Measurements from ENCODE around the gene ZNF574.
A peak's percentile ranks its signal among the peaks of the same experiment; 100 is the strongest.

ZNF574 gene

DNA sequence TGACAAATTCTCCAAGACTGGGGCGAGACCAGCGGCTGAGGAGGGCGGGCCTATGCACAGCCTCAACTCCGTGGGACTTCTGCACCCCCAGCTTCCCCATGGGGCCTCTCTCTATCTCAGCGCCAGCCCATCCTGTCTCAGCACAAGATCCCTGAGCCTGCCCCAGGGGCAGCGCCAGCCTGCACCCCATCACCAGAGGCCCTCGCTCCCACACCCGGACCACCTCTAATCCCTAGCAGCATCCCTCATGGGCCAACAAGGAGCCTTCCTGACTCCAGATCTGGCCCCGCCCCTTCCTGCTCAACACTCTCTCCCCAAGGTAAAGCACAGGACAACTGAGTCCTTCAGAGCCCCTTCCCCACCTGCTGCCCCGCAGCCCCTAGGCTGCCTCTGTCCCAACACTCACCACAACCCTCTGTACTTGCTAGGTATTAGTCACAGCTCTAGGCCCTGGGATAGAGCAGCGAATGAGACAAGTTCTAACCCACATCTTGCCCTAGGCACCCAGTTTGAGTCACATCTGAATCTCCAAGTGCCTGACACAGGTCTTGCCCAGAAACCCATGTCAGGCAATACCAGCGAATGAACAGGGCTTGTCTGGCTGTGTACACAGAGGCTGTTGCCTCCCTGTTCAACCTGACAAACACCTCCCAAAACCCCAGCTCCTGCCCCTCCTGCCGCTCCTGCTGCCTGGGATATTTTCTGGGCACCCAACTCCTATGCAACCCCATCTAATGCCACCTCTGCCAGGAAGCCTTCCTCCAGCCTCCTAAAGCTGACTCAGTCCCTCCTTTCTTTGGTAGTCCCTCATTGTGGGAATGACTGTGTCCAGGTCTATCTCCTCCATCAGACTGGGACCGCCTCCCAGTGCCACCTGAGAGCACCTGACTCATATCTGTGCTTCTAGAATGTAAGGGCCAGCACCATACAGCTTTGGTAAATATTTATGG lies 24.5 kb upstream of the ZNF574 start:
- TF ChIP-seq PATZ1 (CRISPR knock-in tag; IDR thresholded peaks at IDR 0.05; ENCODE audit: borderline replicate concordance) (no peak), ZFP3 (CRISPR knock-in tag; IDR thresholded peaks at IDR 0.05) (peak; percentile 95)
- no peak for ATAC-seq

- TF ChIP-seq, protein P1, sequence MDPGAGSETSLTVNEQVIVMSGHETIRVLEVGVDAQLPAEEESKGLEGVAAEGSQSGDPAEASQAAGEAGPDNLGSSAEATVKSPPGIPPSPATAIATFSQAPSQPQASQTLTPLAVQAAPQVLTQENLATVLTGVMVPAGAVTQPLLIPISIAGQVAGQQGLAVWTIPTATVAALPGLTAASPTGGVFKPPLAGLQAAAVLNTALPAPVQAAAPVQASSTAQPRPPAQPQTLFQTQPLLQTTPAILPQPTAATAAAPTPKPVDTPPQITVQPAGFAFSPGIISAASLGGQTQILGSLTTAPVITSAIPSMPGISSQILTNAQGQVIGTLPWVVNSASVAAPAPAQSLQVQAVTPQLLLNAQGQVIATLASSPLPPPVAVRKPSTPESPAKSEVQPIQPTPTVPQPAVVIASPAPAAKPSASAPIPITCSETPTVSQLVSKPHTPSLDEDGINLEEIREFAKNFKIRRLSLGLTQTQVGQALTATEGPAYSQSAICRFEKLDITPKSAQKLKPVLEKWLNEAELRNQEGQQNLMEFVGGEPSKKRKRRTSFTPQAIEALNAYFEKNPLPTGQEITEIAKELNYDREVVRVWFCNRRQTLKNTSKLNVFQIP (CRISPR knock-in tag; IDR thresholded peaks at IDR 0.05; ENCODE audit: borderline replicate concordance, low read depth), result no peak
- no peak for TF ChIP-seq ARNTL (CRISPR knock-in tag; IDR thresholded peaks at IDR 0.05; ENCODE audit: borderline replicate concordance, low read depth)
- no peak for TF ChIP-seq BACH2 (CRISPR knock-in tag; IDR thresholded peaks at IDR 0.05; ENCODE audit: borderline replicate concordance)
- TF ChIP-seq, protein P2, sequence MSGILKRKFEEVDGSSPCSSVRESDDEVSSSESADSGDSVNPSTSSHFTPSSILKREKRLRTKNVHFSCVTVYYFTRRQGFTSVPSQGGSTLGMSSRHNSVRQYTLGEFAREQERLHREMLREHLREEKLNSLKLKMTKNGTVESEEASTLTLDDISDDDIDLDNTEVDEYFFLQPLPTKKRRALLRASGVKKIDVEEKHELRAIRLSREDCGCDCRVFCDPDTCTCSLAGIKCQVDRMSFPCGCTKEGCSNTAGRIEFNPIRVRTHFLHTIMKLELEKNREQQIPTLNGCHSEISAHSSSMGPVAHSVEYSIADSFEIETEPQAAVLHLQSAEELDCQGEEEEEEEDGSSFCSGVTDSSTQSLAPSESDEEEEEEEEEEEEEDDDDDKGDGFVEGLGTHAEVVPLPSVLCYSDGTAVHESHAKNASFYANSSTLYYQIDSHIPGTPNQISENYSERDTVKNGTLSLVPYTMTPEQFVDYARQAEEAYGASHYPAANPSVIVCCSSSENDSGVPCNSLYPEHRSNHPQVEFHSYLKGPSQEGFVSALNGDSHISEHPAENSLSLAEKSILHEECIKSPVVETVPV (CRISPR knock-in tag; IDR thresholded peaks at IDR 0.05), result no peak
- no peak for TF ChIP-seq TOX (CRISPR knock-in tag; IDR thresholded peaks at IDR 0.05; ENCODE audit: borderline replicate concordance)
- no peak for TF ChIP-seq SNAI2 (CRISPR knock-in tag; IDR thresholded peaks at IDR 0.05)
- no peak for TF ChIP-seq RARB (CRISPR knock-in tag; IDR thresholded peaks at IDR 0.05)
- TF ChIP-seq PPARA (CRISPR knock-in tag; IDR thresholded peaks at IDR 0.05; ENCODE audit: borderline replicate concordance), result no peak
- peak; percentile 28; the same call in 1 of the 3 replicates for ATAC-seq
These were observed 23.6 kb upstream of the ZNF574 start for GRCh38 chr19:42052241-42052863.

GRCh38 chr19:42053037-42053935 lies 22.7 kb upstream of the ZNF574 start:
- TF ChIP-seq BACH2 (CRISPR knock-in tag; IDR thresholded peaks at IDR 0.05; ENCODE audit: borderline replicate concordance) (no peak), RARB (CRISPR knock-in tag; IDR thresholded peaks at IDR 0.05) (no peak), PPARA (CRISPR knock-in tag; IDR thresholded peaks at IDR 0.05; ENCODE audit: borderline replicate concordance) (no peak)
- ATAC-seq, result no peak

GRCh38 chr19:42054205-42054604 lies 21.8 kb upstream of the ZNF574 start:
- no peak for ATAC-seq

DNA sequence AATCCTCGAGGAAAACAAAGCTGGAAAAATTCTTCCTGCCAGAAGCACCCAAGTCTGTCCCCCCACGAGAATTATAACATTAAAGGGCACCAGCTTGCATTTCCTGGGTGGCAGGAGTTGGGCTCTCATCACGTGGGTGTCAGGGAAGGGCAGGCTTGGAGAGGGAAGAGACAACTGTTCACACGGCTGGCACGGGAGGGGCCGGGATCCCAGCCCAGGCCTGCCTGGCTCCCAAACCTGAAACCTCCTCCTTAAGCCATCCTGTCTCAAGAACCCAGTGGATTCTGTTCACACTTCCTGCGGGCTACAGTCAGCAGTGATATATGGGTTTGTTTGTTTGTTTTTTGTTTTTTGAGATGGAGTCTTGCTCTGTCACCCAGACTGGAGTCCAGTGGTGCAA lies 18.1 kb upstream of the ZNF574 start:
- TF ChIP-seq TCF4 (CRISPR knock-in tag; IDR thresholded peaks at IDR 0.05; ENCODE audit: borderline replicate concordance) (no peak), ESRRG (CRISPR knock-in tag; IDR thresholded peaks at IDR 0.05) (no peak), TOX (CRISPR knock-in tag; IDR thresholded peaks at IDR 0.05; ENCODE audit: borderline replicate concordance) (no peak), ZC3H10 (CRISPR knock-in tag; IDR thresholded peaks at IDR 0.05) (no peak), RARB (CRISPR knock-in tag; IDR thresholded peaks at IDR 0.05) (no peak)
- no peak for ATAC-seq

More at GRCh38 chr19:42054205-42054604, 21.8 kb upstream of the ZNF574 start:
- no peak for TF ChIP-seq TCF4 (CRISPR knock-in tag; IDR thresholded peaks at IDR 0.05; ENCODE audit: borderline replicate concordance)
- TF ChIP-seq ZC3H10 (CRISPR knock-in tag; IDR thresholded peaks at IDR 0.05), result no peak
- TF ChIP-seq OSR1 (CRISPR knock-in tag; IDR thresholded peaks at IDR 0.05), result no peak
- TF ChIP-seq, protein P1 (CRISPR knock-in tag; IDR thresholded peaks at IDR 0.05; ENCODE audit: borderline replicate concordance, low read depth), result no peak

Measured in SK-N-SH treated with all-trans-retinoic acid at 6 μM for 48 hours (cell line).